HG02852 (cell line): ENCODE results near the gene PRICKLE3.

Experiments used
- ATAC-seq: cut with Tn5 transposase; IDR thresholded peaks from one replicate; pipeline ENCODE4 v1.9.1; 2021; ENCODE audit warnings: mild to moderate bottlenecking, moderate library complexity; ENCODE audit not compliant: unreplicated experiment

PRICKLE3 gene, protein sequence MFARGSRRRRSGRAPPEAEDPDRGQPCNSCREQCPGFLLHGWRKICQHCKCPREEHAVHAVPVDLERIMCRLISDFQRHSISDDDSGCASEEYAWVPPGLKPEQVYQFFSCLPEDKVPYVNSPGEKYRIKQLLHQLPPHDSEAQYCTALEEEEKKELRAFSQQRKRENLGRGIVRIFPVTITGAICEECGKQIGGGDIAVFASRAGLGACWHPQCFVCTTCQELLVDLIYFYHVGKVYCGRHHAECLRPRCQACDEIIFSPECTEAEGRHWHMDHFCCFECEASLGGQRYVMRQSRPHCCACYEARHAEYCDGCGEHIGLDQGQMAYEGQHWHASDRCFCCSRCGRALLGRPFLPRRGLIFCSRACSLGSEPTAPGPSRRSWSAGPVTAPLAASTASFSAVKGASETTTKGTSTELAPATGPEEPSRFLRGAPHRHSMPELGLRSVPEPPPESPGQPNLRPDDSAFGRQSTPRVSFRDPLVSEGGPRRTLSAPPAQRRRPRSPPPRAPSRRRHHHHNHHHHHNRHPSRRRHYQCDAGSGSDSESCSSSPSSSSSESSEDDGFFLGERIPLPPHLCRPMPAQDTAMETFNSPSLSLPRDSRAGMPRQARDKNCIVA

GRCh38 chrX:49186125-49187027 is at the start of gene PRICKLE3:
TSS of gene PRICKLE3 (minus strand) at chrX:49186373. CDS start at chrX:49186297, 76 bp downstream.
- ATAC-seq: no peak

DNA sequence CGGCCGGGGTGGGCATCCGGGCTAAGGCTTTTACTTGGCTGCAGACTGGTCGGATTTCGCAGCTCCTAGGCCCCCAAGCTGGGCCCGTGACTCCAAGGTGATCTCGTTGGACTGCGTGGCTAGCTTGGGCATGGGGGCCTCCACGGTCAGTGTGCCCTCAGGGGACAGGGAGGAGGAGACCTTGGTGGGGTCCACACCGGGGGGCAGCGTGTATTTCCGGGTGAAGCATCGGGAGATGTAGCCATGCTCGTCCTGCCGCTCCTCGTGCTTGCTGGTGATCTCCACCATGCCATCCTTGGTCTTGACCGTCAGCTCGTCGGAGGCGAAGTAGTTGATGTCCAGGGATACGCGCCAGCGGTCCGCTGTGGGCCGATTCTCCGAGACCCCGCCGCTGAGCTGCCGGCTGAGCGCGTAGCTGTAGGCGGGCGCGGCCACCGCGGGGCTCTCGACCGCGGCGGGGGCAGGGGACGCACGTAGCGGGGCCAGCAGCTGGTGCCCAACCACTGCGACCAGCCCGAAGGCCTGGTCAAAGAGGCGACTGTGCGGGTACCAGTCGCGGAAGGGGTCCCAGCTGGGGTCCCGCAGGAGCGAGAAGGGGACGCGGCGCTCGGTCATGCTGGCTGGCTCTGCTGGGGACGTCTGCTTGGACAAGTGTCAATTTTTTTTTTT is 47.8 kb upstream of the PRICKLE3 start:
- ATAC-seq: no peak

- ATAC-seq: no peak
Observed at GRCh38 chrX:49233176-49233575, 47.0 kb upstream of the PRICKLE3 start, which contains the start of gene CACNA1F. TSS of gene CACNA1F (minus strand) at chrX:49233340. CDS start at chrX:49233309, 31 bp downstream.

GRCh38 chrX:49232525-49232924 is 46.4 kb upstream of the PRICKLE3 start:
- no peak for ATAC-seq

- ATAC-seq: no peak
Observed at GRCh38 chrX:49231333-49232000, 45.3 kb upstream of the PRICKLE3 start.

DNA sequence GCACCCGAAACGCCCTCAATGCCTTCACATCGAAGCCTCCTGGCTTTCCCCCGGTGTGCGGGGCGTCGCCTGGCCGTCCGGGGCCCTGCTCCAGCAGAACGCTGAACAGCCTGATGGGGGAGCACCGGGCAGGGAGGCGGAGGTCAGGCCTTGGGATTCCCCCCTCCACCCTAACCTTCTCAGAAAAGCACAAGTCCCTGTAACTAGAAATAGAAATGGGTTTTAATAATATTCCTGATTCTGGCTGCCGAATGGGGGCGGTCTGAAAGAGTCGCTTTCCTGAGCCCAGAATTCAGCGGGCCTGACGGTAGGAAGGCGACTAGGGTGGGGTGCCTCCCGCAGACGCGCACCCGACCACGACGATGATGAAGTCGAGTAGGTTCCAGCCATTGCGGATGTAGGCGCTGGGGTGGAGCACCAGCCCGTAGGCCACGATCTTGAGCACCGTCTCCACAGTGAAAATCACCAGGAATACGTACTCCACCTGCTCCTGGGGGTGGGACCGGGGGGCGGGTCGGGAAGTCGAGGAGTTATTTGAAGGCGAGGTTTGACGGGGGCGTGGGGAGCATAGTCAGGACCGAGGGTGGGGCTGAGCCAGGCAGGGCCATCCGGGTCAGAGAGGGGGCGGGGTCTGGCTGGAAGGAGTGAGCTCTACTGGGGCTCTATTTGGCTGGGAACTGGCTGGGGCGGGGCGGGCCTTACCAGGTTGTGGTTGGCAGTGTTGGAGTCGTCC is 44.5 kb upstream of the PRICKLE3 start:
- ATAC-seq: peak; percentile 55

DNA sequence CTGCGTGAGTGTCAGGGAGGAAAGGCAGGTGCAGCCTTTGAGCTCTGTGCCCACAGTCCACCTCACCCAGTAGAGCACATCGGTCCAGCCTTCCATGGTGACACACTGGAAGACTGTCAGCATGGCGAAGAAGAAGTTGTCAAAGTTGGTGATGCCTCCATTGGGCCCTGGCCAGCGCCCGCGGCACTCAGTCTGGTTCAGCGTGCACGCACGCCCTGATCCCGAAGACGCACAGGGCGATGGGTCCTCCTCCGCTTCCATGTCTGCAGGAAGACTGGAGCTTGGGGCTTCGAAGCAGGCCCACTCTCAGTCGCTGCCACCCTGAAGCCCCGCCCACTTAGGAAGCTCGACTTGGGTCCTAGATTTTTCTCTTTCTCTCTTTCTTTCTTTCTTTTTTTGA is 42.0 kb upstream of the PRICKLE3 start:
- no peak for ATAC-seq

- no peak for ATAC-seq
Observed at GRCh38 chrX:49227726-49228125, 41.6 kb upstream of the PRICKLE3 start.

- no peak for ATAC-seq
Observed at GRCh38 chrX:49226946-49227345, 40.8 kb upstream of the PRICKLE3 start.

DNA sequence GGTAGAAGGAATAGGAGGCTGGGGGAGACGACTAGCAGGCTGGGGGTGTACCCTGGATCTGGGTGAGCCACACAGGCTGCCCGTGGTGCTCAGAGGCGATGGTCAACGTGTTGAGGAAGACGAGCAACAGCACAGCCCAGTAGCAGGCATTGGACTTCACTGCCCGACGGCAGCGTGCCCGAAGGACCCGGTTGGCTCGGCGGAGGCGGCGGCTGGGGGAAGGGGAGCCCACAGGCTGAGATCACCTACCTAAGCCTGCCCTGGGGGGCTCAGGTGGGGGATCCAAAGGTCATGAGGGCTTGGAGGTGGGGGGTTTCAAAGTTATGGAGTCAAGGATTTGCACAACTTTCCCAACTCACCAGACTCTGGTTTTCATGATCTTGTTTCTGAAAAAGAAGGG is 39.7 kb upstream of the PRICKLE3 start:
- no peak for ATAC-seq

DNA sequence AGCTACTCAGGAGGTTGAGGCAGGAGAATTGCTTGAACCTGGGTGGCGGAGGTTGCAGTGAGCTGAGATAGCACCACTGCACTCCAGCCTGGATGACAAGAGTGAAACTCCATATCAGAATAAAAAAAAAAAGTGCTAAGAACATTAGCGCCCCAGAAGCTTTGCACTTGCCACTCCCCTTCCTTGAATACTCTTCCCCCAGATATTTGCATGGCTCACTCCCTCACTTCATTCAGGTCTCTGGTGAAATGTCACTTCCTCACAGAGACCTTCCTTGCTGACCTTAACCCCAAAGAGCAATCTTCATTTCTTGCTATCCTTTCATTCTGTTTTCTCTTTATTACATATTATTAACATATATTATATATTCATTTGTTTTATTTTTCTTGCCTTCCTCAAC is 35.7 kb upstream of the PRICKLE3 start:
- ATAC-seq: no peak

DNA sequence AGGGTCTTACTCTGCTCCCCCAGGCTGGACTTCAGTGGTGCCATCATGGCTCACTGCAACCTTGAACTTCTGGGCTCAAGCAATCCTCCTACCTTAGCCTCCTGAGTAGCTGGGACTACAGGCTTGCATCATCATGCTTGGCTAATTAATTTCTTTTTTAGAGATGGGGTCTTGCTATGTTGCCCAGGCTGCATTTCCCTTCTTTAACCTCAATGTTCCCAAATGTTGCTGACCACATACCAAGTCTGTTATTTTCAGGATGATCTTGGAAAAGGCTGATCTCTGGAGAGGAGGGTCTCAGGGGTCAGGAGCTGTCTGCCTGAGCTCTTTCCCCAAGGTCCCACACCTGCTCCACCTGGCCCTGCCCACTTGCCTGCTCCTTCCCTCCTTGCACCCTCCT is 33.9 kb upstream of the PRICKLE3 start:
- ATAC-seq: no peak

- no peak for ATAC-seq
Observed at GRCh38 chrX:49214996-49215526, 28.9 kb upstream of the PRICKLE3 start.

- no peak for ATAC-seq
Observed at GRCh38 chrX:49214416-49214815, 28.2 kb upstream of the PRICKLE3 start.

DNA sequence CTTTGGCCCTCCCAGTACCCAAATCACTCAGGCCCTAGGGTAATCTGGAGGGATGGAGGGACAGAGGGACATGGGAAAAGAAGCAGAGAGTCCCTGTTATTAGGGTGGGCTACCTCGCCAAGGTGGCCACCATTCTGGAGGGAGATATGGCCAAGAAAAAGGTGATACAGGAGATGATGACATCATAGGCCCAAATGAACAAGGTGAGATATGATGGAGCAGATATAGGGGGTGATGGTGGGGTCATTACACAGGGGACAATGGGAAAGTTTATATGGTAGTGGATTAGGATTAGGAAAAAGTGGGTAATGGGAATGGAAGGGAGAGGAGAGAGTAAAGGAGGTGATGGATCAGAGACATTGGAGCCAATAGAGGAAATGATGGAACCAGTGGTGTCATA is 26.7 kb upstream of the PRICKLE3 start:
- no peak for ATAC-seq

DNA sequence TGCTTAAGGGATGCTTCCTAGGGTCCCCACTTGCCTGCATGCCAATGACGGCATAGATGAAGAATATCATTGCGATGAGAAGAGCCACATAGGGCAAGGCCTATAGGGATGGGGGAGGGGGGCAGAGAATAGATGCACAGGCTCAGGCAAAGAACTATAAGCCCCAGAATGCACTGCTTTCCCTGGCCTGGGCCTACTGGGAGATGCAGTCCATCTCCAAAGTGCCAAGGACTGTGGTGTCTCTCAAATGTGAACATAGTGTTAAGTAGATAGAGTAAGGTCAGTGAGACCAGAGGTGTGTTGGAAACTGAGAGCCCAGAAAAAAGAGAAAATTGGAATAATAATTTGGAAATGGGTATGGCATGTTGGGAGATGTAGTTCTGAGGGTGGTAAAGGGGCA is 26.0 kb upstream of the PRICKLE3 start:
- no peak for ATAC-seq

- ATAC-seq: no peak
Observed at GRCh38 chrX:49211074-49211473, 24.9 kb upstream of the PRICKLE3 start.

- ATAC-seq: no peak
Observed at GRCh38 chrX:49210406-49210805, 24.2 kb upstream of the PRICKLE3 start.
